Pons (tissue), 1 donor: ENCODE results near the gene TMEM184A.
A peak's percentile ranks its signal among the peaks of the same experiment; 100 is the strongest.
"Not testable (repeated sequence)": the region's sequence is repeated elsewhere in the genome, so short reads cannot be mapped to it uniquely, and the experiment has no call there.

Source experiments
- DNase-seq: peaks from one replicate; pipeline ENCODE4 v3.0.0-alpha.2; 2016; ENCODE audit warnings: low spot score

The TMEM184A gene

DNA sequence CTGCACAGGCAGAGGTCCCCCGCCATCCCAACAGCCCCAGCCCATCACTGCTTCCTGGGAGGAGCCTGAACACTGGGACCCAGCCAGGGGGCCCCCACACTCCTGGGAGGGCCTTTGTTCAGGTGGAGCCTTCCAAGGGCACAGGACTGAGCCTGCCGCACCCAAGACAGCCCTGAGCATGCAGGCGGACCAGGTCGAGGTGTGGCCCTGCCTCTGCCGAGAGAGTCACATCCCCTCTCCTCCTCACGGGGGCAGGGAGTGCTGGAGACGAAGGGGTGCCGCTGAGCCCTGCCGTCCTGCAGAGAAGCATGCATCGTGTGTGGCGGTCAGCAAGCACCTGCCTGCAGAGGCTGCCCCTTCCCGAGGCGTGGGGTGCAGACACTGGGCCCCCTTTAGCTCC lies 32.8 kb downstream of the TMEM184A start:
- no peak for DNase-seq

DNA sequence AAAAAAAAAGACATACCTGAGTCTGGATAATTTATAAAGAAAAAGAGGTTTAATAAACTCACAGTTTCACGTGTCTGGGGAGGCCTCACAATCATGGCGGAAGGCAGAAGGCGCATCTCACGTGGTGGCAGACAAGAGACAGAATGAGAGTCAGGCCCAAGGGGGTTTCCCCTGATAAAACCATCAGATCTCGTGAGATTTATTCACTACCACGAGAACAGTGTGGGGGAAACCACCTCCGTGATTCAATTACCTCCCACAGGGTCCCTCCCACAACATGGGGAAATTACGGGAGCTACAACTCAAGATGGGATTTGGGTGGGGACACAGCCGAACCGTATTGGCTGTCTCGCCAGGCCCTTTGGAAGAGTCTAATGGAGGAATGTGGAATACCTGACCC lies 34.5 kb downstream of the TMEM184A start:
- DNase-seq: no peak

DNA sequence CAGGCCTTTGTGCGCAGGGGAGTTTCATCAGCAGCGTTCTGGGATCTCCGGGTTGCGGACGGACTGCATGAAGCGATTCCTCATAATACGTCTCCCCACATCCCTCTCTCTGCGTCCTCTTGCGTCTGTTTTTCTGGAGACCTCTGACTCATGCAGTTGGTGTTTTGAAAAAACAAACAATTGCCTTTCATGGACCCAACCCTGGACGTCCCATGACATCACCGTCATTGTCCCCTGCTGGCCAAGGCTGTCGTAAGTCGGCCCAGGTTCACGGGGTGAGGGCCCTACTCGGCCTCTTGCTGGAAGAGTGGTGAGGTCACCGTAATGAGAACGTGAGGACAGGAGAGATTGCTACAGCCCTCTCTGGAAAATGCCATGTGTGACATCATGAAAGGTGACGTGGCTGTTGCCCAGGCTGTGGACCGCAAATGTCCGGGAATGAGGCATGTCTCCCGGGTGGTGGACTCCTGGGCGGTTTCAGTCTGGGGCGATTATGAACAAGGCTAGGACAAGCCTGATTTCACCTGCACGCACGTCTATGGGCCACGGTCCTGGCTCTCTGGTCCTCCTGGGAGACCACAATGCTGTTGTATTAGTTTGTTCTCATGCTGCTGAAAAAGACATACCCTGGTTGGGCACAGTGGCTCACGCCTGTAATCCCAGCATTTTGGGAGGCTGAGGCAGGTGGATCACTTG lies 35.3 kb downstream of the TMEM184A start:
- no peak for DNase-seq

DNA sequence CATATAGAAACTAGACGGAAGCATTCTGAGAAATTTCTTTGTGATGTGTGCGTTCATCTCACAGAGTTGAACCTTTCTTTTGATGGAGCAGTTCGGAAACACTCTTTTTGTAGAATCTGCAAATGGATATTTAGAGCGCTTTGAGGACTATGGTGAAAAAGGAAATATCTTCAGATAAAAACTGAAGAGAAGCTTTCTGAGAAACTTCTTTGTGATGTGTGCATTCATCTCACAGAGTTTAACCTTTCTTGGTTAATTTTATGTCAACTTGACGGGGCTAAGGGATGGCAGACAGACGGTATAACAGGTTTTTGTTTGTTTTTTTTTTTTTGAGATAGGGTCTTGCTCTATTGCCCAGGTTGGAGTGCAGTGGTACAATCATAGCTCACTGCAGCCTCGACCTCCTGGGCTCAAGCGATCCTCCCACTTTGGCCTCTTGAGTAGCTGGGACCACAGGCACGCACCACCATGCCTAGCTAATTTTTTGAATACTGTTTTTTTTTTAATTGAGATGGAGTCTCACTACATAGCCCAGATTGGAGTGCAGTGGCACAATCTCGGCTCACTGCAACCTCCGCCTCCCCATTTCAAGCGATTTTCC lies 36.6 kb downstream of the TMEM184A start:
- DNase-seq: not testable (repeated sequence)

DNA sequence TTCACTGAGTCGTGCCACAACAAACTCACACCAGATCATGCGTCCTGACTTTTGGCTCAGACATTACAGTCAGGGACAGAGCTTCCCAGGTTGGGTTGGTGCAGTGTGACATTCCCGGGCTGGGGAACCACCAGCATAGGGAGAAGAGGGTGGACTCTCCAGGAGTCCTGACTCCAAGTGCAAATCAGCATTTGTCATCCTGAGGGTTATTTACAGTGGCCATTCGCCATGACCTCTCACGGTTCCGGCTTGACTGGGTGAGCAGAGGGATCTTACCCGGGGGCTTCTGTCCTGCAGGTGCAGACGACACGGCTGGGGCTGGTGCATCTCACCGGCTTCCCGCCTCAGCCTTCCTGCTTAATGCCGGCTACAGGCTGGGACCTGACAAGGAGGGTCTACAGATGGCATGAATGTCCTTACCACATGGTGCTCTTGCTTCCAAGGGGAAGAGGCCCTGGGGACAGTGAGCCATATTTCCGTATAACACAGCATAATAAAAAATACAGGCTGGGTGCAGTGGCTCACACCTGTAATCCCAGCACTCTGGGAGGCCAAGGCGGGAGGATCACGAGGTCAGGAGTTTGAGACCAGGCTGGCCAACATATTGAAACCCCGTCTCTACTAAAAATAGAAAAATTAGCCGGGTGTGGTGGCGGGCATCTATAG lies 39.3 kb downstream of the TMEM184A start:
- no peak for DNase-seq

DNA sequence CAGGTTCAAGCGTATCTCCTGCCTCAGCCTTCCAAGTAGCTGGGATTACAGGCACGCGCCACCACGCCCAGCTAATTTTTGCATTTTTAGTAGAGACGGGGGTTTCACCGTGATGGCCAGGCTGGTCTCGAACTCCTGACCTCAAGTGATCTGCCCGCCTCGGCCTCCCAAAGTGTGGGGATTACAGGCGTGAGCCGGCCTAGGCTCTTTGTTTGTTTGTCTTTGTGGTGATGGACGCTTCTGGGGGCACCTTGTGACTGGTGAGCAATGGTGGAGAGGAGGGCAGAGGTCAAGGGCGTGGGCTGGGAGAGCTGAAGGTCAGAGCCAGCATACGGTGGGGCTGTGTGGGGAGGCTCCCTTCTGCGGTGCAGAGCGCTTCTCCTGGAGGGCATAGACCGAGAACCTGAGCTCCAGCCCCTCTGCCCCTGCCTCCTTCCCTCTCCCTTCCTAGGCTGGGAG lies 40.5 kb downstream of the TMEM184A start:
- DNase-seq: not testable (repeated sequence)

DNA sequence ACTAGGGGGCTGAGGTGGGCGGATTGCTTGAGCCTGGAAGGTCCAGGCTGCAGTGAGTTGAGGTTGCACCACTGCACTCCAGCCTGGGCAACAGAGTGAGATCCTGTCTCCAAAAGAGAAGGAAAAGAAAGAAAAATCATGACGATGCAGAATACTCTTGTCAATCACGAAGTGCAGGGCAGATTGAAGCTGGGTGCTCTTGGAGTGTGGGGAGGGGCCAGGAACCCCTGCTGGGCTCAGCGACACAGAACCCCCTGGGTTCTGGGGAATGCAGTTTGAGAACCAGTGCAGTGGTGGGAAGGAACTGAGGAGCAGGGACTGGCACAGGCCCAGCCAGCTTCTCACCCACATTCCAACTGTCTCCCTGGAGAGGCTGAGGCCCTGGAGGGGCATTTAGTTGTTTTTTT lies 41.0 kb downstream of the TMEM184A start:
- DNase-seq: no peak

DNA sequence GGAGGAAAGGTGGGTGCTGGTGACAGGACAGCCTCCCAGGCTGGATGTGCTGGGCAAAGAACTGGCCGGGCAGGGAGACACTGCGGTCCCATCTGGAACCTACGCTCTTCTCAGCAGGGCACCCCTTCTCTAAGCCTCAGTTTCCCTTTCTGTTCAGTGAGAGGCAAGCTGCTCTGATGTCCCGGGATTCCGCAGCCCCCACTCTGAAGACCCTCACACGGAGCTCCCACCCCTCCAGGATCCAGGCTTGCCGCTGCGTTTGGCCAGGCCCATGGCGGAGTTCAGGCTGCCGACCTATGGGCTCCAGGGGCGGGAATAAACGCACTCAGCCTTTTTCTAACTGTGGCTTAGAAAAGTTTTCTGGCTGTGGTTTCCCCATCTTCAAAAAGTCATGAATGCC lies 41.6 kb downstream of the TMEM184A start:
- DNase-seq: no peak

DNA sequence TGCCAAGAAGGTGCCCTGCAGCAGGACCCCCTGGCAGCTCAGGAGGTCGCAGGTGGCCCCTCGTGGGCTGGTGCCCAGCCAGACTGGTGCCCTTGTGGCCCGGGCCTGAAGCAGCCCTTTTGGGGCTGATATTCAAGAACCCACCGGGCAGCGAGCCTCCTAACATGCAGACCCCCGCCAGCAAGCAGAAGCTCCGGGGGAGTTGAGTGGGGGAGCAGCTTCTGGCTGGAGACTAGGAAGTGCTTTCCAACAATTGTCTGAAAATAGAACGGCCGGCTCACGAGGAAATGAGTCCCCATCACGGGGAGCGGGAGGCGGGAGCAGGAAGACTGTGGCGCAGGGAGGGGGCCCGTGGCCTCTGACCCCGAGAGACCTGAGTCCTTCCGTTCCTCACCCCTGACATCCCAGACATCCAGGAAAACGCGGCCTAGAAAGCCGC lies 42.3 kb downstream of the TMEM184A start:
- no peak for DNase-seq

DNA sequence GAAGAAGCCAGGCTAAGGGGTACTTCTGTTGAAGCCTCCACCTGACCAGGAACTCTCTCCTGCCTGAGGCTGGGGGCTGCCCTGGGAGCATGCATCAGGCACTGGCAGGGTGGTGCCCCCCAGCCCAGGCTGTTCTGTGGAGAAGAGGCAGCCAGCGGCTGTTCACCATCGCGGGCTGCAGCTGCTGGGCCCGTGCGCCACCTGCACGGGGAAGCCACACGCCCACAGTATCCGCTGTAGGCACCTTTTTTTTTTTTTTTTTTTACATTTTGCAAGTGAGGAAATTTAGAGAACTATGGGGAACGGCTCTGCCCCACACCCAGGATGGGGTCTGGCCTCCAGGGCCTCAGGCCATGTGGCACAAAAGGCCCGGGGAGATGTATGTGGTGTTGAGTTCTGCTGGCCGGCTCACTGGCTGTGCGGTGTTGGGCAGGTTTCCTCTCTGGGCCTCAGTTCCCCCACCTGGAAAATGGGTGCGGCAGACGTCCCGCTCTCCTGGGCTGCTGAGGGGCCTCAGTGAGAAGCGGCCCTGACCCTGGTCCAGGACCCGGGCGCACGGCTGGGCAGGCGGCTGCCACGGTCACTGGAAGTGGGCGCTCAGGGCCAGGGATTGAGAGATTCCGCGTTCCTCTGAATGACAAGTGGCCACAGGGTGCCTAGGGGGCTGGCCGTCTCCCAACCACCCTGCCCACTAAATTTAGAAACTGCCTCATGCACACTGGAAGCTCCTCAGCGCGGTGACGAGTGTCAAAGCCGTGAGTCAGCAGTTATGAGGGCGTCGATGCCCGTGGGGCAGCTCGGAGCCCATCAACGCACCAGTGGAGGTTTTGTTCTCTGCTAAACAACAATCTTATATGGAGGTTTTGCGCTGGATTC lies 43.0 kb downstream of the TMEM184A start:
- DNase-seq: peak; percentile 57

DNA sequence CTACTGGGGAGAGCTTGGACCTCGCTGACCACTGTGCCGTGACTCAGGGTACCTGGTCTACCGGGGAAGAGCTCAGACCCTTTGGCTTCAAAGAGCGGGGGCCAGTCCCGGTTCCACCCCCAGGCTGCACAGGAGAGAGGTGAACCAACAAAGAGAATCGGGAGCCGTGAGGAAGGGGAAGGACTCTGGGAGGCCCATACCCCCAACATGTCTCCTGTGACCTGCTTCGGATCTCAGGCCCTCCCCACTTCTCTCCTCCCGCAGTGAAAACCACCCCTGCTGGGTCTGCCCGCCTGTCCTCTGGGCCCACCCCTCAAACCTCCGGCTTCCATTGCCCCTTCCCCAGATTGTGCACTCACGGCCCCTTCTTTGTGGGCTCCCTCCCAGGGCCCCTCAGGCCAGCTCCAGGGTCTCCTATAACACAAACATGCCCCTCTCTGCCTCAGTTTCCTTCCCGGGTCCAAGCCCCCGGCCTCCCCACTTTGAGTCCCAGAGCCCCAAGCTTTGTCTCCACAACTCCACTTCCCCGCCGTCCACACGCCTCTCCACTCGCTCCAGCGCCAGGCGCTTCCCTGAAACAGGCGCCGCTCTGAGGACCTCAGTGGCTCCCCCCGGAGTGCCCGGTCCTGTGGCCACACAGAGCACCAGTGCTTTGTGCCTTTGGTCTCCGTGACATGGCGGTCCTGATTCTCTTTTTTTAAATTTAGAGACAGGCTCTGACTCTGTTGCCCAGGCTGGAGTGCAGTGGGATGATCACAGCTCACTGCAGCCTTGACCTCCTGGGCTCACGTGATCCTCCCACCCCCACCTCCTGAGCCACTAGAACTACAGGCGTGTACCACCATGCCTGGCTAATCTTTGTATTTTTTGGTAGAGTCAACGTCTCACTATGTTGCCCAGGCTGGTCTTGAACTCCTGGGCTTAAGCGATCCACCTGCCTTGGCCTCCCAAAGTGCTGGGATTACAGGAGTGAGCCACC lies 44.3 kb downstream of the TMEM184A start:
- no peak for DNase-seq

DNA sequence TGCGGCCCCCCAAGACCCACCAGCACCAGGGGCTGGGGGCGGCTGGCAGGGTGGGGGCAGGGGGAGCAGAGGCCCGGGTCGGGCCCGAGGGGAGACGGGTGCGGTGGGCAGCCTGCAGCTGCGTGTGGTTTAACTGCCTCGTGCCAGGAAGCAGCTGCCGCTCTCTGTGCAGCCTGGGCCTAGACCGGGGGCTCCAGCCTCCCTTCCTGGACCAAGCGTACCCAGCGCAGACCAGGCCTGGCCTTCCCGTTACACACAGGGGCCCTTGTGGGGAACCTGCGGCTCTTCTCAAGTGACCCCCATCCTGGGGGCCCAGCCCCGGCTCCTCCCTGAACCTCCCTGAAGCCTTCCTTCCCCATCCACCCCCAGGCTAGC lies 45.2 kb downstream of the TMEM184A start:
- no peak for DNase-seq

DNA sequence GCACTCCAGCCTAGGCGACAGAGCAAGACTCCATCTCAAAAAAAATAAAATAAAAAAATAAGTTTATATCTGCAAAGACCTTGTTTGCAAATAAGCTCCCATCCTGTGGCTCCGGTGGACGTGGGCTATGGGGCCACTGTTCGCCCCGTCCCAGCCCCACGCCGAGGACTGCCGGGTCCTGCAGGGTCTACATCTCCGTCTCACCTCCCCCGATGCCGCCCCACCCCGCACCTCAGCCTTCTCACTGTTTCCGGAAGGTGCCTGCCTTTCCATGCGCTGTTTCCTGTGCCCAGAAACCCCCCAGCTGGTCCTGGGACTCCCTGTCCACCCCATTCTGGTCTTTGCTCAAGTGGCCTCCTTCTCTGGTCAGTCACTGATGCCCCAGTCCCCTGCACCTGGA lies 46.8 kb downstream of the TMEM184A start:
- no peak for DNase-seq

DNA sequence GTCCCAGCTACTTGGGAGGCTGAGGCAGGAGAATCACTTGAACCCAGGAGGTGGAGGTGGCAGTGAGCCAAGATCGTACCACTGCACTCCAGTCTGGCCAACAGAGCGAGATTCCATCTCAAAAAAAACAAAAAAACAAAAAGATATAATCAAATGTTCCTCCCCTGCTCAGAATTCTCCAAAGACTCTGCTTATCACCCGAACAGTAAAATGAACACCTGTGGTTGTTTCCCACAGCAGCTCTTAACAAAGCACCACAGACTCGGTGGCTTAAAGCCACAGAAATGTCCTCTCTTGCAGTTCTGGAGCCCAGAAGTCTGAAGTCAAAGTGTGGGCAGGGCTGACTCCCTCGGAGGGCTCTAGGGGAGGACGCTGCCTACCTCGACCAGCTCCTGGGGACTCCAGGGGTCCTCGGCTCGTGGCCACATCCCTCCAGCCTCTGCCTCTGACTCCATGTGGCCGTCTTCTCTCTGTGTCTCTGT lies 47.7 kb downstream of the TMEM184A start:
- no peak for DNase-seq

DNA sequence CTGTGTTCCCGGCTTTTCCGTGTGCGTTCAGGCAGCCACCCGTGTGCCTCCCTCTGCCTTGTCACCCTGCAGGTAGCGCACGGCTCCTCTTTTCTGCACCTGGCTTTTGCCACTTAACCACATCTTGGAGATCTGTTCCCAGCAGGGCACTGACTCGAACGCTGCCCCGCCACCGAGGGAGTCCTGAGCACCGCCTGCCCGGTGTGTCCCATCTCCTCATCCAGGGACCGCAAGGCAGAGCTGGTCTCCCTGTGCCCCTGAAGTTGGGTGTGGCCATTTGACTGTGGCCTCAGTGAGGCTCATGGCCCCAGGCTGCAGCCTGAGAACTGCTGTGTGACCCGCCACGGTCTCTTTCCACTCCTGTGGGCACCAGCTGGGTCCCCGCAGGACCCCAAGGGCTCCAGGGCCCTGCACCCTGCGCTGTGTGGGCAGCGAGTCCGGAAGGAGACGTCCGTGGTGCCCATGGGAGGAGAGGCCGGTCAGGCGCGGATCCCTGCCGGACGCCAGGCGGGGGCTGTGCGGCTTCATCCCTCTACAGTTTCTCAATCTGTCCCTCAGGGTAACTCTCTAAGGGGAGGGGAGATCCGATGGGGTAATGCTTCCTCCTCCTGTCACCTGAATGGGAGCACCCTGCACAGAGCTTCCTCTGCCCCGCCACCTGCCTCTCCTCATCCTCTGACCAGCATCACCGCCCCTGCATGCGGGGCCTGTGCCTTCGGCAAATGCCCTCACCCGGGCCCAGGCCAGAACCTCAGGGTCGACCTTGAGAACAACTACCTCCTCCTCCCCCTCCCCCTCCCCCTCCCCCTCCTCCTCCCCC lies 50.1 kb downstream of the TMEM184A start:
- no peak for DNase-seq

DNA sequence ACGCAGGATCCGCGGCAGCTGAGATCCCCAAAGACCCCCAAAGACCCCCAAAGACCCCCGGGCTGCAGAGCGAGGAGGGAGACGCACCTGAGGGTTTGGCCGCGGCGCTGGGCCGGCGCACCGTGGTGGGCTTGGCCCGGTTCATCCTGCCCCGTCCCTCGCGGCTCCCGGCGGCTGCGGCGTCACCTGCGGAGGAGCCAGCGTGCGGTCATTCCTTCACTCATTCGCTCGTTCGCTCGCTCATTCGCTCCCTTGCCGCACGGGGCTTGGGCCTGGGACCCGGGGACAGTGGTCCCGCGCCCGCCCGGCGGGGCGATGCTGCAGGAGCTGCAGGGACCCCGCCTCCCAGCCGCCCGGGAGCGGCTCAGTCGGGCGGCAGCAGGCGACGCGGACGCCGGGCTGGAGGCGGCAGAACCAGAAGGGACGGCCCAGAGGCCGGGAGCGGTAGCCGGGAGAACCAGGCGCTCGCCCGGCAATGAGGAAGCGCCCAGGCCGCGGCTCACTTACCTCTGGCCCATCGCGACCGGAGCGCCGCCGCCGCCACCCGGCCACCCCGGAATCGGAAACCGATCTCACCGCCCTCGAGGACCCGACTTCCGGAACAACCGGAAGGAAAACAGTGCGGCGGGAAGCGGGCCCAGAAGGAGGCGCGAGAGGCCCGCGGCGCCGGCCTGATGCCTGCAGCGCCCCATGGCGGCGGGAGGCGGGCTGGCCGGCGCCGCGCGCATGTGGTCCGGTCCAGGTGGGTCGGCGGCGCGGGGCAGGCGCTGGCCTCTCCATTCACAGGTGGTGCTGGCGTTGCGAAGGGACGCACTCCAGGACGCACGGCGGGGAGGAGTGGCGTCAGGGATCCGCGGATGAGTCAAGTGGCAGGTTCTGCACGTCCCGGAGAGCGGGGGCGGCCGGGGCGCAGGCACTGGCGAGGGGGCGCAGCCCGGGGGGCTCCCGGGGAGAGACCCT lies 51.9 kb downstream of the TMEM184A start, which contains the start of gene INTS1:
Gene INTS1, minus strand, starts transcription at position 574 of the 960 bp plus-strand sequence. Its CDS starts 429 bp downstream, at position 145.
- peak; percentile 86 for DNase-seq

DNA sequence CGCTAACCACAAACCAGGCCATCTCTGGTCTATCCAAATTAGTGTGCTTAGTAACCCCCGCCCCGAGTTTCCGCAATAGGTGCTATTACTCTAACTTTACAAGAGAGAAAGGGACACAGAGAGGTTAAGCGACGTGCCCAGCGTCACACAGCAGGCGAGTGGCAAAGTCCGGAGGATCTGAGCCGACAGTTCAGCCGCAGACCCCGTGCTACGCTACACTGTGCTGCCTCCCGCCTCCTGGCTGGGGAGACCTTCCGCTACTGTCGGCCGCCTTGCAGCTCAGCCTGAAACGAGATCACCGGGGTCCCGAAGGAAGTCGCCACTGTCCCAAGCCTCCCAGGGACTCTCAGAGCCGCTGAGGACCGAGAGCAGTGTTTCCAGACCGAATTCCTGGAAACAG lies 52.6 kb downstream of the TMEM184A start:
- DNase-seq: no peak

DNA sequence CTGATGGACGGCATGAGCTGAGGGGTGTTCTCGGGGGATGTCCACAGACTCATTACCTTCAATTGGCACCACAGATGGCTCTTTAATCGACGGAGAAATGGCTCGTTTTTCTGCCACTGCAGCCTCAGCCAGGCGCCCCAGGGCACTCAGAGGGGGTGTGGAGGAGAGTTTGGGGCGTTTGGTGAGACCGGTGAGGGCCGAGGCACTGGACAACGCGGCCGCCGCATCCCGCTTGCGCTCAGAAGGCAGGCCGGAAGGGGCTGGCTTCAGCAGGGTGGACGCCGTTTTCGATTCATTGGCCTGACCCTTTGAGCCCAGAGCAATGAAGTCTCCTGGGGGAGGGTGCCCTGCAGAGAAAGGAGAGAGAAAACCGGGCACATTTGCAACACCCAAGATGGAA lies 53.2 kb downstream of the TMEM184A start:
- DNase-seq: no peak
